HG02571 (cell line): ENCODE measurements around the gene TESK2.
"Not testable (repeated sequence)": the region's sequence is repeated elsewhere in the genome, so short reads cannot be mapped to it uniquely, and the experiment has no call there.

Experiments
- ATAC-seq: cut with Tn5 transposase; IDR thresholded peaks from one replicate; pipeline ENCODE4 v1.9.1; 2021; ENCODE audit warnings: mild to moderate bottlenecking, moderate library complexity; ENCODE audit not compliant: unreplicated experiment

Gene TESK2, protein sequence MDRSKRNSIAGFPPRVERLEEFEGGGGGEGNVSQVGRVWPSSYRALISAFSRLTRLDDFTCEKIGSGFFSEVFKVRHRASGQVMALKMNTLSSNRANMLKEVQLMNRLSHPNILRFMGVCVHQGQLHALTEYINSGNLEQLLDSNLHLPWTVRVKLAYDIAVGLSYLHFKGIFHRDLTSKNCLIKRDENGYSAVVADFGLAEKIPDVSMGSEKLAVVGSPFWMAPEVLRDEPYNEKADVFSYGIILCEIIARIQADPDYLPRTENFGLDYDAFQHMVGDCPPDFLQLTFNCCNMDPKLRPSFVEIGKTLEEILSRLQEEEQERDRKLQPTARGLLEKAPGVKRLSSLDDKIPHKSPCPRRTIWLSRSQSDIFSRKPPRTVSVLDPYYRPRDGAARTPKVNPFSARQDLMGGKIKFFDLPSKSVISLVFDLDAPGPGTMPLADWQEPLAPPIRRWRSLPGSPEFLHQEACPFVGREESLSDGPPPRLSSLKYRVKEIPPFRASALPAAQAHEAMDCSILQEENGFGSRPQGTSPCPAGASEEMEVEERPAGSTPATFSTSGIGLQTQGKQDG

DNA sequence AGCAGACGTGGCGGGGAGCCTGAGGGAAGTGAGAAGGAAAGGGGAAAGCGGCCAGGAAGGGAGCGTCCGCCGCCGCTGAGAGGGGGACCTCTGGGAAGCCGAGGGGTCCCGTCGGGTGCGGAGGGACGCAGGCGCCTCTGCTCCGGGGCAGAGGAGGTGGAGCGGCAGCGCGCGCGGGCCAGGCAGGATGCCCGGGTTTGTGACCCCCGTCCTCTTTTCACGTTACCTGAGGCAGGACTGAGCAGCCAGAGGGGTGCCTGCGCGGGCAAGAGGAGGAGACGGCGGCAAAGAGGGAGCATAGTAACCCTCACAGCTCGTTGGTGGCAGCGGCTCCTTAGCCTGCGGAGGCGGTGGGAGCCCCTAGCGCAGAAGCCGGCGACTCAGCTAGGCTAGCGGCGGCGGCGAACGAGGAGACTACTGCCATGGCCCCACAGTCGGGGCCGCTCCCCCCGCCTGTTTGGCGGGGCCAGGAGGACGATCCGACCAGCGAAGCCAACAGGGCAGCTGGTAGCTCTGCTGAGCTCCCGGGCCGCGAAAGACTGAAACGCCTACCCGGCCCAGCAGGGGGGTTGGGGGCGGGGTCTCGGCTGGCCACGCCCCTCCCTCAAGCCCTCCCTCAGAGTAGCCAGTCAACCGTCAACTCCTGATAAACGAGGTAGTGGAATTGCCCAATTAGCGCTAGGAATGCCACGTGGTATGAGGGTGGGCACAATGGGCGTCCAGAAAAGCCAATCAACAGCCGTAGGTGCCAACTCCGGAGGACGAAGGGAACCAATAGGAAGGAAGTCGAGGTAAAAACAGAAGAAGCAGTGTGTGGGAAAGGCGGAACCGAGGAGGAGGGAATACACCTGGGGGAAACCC, at the start of gene TESK2:
TESK2 (minus strand) TSS at position 538 of the 861 bp plus-strand sequence. CDS start 33,378 bp downstream, outside the sequence.
- ATAC-seq: peak; percentile 83

DNA sequence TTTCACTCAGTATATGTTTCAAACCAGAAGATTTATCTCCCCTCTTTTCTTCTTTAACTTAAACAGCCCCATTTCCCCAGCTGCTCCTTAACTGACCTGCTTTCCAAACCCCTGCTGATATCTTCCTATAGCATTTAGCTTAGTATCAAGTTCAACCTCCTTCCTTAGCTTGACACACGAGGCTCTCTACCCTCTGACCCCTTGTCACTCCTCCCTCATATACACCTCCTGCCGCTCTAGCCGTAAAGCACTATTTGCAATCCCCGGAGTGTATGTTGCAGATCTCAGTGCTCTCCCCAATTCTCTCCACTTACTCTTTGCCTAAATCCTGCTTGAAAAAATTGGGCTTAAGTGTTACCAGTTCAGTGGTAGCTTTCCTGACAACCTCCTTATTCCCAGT, 45.9 kb upstream of the TESK2 start:
- no peak for ATAC-seq

DNA sequence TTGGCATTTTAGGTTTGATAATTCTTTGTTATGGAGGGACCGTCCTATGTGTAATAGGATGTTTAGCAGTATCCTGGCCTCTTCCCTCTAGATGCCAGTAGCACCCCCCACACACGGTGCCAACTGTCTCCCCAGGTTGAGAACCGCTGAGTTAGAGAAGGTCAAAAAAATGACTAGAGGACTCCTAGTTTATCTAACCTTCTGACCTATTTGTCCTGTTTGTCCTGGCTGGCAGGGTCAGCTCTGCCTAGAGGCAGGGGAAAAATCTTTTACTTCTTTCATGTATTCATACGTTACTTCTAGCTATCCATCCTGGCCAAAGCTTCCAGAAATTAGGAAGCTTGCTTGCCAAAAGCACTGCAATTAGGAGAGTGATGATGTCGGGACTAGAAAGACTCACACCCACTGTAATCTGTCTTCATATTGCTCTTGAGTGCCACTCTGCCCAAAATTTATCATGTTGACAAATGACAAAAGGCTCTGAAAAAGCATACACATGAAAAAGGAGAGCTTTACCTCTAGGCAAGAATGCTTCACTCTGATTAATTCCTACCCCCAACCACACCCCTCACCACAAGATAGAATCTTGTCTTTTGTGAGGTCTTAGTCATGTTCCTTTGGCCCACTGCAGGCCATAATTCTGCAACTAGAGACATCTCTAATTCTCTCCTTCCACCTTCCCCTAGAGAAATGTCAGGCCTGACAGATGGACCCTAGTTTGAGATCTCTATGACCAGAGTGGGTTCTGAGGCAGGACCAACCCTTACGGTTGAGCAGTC, 45.2 kb upstream of the TESK2 start:
- ATAC-seq: no peak

DNA sequence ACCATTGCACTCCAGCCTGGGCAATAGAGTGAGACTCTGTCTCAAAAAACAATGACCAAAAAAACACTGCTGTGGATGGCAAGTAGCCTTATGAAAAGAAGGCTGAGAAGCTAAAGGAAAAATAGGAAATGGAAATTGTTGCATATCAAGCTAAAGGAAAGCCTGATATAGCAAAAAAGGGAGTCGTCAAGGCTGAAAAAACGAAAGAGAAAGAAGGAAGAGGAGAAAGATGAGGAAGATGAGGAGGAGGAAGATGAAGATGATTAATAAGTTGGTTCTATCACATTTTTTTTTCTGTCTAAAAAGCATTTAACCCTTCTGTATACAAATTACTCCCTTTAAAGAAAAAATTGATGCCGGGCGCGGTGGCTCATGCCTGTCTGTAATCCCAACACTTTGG, 40.9 kb upstream of the TESK2 start:
- ATAC-seq: no peak

DNA sequence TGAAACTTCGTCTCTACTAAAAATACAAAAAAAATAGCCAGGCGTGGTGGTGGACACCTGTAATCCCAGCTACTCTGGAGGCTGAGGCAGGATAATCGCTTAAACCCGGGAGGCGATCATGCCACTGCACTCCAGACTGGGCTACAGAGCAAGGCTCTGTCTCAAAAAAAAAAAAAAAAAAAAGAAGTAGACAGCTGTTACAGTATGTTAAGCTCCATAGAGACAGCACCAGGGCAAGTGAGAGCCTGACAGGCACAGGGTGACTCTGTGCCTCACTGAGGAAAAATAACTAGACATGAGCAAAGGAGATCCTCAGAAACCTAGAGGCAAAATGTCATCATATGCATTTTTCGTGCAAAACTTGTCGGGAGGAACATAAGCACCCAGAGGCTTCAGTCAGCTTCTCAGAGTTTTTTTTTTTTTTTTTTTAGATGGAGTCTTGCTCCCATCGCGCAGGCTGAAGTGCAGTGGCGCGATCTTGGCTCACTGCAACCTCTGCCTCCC, 39.7 kb upstream of the TESK2 start:
- ATAC-seq: no peak

DNA sequence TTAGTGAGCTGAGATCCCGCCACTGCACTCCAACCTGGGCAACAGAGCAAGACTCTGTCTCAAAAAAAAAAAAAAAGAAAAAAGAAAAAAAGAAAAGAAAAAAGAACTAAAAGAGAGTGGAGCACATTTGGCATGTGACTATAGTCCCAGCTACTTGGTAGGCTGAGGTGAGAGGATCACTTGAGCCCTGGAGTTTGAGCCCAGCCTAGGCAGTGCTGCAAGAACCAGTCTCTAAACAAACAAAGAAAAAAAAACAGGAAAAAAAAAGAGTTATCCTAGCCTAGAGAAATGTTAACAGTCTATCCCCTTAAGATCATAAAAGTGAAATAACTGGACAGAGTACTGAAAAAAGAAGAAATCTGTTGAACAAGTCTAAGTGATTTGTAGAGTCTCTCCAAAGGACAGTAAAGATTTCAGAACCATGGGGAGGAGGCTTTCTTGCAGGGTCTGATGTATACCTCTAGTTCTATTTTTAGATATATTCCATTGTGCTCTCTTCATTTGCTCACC, 35.2 kb upstream of the TESK2 start:
- ATAC-seq: no peak

DNA sequence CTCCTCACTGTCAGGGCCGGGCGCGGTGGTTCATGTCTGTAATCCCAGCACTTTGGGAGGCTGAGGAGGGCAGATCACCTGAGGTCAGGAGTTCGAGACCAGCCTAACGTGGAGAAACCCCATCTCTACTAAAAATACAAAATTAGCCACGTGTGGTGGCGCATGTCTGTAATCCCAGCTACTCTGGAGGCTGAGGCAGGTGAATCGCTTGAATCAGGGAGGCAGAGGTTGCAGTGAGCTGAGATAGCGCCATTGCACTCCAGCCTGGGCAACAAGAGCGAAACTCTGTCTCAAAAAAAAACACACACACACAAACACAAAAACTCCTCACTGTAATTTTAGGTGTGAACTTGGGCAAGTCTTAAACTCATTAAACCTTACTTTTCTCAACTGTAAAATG, 33.0 kb upstream of the TESK2 start:
- not testable (repeated sequence) for ATAC-seq

DNA sequence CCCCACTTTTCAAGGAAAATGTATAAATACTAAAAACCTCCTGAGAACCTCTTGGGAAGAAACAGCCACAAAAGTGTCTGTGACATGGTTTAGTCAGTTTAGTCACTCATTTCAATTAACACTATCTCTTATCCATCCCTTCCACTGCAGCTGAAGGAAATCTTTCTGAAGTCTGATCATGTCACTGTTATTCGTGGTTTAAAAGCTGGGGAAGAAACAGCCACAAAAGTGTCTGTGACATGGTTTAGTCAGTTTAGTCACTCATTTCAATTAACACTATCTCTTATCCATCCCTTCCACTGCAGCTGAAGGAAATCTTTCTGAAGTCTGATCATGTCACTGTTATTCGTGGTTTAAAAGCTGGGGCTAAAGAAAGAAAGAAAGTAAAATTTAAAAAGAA, 32.6 kb upstream of the TESK2 start:
- ATAC-seq: not testable (repeated sequence)

DNA sequence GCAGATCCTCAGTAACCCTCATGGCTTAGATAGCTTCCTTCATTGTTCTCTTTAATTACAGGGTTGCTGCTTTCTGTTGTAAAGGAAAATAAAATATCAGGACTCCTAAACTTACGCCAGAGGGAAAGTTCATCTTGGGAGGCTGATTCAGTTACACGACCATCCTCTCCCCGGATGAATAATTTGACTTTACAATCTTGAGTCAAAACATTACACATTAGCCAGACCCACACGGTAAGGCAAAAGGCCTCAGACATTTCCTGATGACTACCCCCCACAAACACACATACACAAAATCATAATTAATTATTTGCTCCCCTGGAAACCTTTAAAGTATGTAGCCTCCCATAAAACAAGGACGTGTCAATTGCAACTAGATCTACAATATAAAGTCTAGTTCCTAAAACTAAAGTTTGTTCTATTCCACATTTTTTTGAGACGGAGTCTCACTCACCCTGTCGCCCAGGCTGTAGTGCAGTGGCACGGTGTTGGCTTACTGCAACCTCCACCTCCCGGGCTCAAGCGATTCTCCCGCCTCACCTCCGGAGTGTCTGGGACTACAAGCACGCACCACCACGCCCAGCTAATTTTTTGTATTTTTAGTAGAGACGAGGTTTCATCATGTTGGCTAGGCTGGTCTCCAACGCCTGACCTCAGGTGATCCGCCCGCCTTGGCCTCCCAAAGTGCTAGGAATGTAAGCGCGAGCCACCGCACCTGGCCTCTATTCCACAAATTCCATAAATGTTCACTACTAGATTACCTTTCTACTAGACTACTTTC, 31.6 kb upstream of the TESK2 start:
- ATAC-seq: no peak

DNA sequence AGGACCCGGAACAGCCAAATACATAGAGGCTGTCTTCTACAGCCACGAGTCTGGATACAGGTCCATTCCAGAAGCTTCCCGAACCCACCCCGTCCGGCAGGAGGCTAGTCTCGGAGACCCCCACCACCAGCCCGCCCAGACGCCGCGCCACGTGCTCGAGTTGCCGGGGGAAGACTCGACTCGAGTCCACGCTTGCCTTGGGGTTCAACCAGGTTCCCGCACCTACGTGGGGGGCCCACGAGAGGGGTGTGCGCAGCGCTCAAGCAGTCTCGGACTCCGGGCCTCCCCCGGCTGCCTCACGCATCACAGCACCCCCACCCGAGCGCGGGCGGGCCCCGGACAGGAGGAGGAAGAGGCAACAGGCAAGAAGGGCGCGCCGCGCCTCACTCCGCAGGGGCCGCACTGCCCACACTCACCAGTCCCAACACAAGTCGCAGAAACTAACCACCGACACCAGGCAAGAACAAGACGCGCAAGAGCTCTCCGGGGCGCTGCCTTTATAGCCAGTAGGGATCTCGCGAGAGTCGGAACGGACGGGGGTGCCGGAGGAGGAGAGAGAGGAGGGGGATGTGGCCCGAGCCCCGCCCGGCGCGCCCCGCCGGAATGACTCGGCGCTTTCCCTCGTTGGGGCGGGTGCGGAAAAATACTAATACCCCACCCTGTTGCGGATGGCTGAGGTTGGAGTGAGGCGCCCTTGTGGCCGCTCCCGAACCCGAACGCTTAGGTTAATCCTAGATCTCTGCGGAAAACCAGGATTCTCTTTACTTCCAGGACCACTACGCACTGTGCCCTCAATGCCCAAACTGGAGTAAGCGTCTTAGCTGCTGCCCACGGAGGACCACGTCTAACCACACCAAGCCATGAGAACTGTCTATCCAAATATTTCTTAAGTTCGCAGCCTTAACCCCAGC, 30.7 kb upstream of the TESK2 start, which contains the start of gene PRDX1:
PRDX1 (minus strand) TSS at position 472 of the 911 bp plus-strand sequence. CDS start 2,841 bp downstream, outside the sequence.
- ATAC-seq: peak; percentile 77

DNA sequence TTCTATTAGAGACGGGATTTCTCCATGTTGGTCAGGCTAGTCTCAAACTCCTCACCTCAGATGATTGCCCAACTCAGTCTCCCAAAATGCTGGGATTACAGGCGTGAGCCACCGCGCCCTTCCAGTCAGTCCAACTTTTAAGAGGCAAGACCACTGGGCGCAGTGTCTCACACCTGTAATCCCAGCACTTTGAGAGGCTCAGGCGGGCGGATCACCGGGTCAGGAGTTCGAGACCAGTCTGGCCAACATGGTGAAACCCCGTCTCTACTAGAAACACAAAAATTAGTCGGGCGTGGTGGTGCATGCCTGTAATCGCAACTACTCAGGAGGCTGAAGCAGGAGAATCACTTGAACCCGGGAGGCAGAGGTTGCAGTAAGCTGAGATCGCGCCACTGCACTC, 28.8 kb upstream of the TESK2 start:
- not testable (repeated sequence) for ATAC-seq

DNA sequence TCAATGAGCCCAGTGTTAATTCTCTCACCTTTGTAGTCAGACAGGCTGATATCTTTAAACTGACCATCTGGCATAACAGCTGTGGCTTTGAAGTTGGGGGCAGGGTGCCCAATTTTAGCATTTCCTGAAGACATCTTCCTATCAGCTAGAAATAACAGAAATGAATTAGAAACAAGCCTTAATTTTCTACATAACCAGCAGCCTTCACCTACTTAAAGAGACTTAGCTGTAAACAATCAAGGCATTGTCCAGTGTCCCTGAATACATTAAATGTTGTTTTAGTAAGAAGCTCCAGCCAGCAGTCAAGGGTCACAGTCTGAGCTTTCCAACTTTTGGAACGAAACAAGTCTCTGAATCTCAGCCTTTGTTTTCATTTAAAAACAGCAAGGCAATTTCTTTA, 27.9 kb upstream of the TESK2 start:
- ATAC-seq: no peak

DNA sequence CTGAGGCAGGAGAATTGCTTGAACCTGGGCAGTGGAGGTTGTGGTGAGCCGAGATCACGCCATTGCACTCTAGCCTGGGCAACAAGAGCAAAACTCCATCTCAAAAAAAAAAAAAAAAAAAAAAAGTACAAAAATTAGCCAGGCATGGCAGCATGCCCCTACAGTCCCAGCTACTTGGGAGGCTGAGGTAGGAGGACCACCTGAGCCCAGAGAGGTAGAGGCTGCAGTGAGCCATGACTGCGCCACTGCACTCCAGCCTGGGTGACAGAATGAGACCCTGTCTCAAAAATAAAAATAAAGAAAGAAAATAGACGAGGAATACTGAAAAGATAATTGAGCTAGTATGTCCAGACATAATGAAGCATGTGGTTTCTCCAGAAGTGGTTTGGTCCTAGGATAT, 27.4 kb upstream of the TESK2 start:
- ATAC-seq: not testable (repeated sequence)

DNA sequence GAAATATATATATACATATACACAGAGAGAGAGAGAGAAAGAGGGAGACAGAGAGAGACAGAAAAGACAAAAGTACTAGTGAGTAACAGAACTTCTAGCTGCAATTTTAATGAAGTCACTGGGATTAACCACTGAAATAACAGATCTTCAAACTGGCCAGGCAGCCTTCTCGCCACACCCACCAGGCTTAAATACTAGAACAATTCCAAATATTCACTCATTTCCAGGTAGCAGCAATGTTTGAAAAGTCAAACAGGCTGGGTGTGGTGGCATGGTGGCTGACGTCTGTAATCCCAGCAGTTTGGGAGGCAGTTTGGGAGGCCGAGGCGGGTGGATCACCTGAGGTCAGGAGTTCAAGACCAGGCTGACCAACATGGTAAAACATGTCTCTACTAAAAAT, 25.5 kb upstream of the TESK2 start:
- ATAC-seq: no peak

DNA sequence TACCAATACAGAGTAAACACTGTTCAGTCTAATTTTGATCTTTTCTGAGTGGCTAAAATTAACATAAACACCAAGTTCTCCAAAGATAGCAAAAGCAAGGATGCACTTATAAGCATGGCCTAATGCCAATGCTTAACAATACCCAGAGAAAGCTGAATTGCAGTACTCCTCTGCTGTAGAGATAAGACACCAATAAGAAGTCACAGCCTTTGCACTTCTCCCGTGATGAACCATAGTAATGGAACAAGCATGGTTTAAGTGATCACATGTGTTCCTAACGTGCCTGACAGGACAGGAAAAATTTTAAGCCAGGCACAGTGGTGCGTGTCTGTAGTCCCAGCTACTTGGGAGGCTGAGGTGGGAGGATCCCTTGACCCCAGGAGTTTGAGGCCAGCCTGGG, 25.1 kb upstream of the TESK2 start:
- no peak for ATAC-seq

DNA sequence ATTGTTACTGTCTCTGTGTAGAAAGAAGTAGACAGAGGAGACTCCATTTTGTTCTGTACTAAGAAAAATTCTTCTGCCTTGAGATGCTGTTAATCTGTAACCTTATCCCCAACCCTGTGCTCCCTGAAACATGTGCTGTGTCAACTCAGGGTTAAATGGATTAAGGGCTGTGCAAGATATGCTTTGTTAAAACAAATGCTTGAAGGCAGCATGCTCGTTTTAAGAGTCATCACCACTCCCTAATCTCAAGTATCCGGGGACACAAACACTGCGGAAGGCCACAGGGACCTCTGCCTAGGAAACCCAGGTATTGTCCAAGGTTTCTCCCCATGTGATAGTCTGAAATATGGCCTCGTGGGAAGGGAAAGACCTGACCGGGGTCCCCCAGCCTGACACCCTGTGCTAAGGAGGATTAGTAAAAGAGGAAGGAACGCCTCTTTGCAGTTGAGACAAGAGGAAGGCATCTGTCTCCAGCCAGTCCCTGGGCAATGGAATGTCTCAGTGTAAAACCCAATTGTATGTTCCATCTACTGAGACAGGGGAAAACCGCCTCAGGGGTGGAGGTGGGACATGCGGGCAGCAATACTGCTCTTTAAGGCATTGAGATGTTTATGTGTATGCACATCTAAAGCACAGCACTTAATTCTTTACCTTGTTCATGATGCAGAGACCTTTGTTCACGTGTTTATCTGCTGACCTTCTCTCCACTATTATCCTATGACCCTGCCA, 22.7 kb upstream of the TESK2 start:
- ATAC-seq: not testable (repeated sequence)

DNA sequence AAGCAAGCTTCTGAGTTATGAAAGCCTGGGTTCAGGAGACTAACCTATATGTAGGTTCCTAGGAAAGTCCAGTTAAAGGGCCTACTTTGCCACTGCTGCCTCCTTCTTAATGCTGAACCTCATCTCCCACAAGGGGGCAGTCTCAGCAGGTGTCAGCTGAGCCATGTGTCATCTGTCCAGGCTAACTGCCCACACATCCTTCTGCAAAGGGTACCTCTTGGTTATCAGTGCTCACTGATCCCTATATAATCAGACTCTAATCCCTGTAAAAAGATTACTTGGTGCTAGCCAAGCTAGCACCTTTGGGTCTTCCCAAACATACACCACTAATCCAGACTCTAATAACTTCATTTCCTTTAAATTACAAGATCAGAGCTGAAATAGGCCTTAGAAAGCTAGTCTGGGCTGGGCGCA, 21.7 kb upstream of the TESK2 start:
- ATAC-seq: no peak
